Colonic mucosa (tissue), 4 donors: ENCODE results near the gene ATG12. TPM values are rescaled to one million over a fixed set of nuclear protein-coding genes. Genes with fewer than 3 reads are reported as not detected.
"Not testable (repeated sequence)": the region's sequence is repeated elsewhere in the genome, so short reads cannot be mapped to it uniquely, and the experiment has no call there.

Source experiments
- DNase-seq: peaks from one replicate; pipeline ENCODE4 v3.0.0-alpha.2; 2020
- H3K27ac ChIP-seq: fragments of 200-600 bp; one replicate; pipeline ENCODE4 v1.8.0; 2021
- H3K27me3 ChIP-seq: fragments of 200-600 bp; one replicate; pipeline ENCODE4 v1.8.0; 2021
- H3K36me3 ChIP-seq: fragments of 200-600 bp; one replicate; pipeline ENCODE4 v1.8.0; 2021
- H3K4me1 ChIP-seq: fragments of 200-600 bp; one replicate; pipeline ENCODE4 v1.8.0; 2021; ENCODE audit warnings: mild to moderate bottlenecking
- H3K4me3 ChIP-seq: fragments of 200-600 bp; one replicate; pipeline ENCODE4 v1.8.0; 2021
- H3K9ac ChIP-seq, 2 donors: one replicate each; pipeline ENCODE4 v1.7.0; 2013; ENCODE audit warnings: control low read depth in 2 of 2, low read depth in 2 of 2, low read length in 2 of 2
- H3K9me3 ChIP-seq: fragments of 200-600 bp; one replicate; pipeline ENCODE4 v1.8.0; 2021
- intact Hi-C: fragments of 100-400 bp; cut with DNase I; formaldehyde crosslinking; loops from one replicate; pipeline ENCODE4 v1.14.1; 2022
- total RNA-seq, 2 donors: library from RNA; stranded (reverse); fragmentation: NEBNext Ultra II Directional in 1 of 2; extraction: Animal tissue kit (Norgen Biotek cat#: 25700) in 1 of 2; gene quantifications; one replicate each; pipeline ENCODE4 v1.2.1, GENCODE V29; 2021
- TF ChIP-seq, protein P1 (sequence below): fragments of 200-600 bp; IDR thresholded peaks from one replicate; pipeline ENCODE4 v1.8.0; 2022; ENCODE audit warnings: antibody characterized with exemption, mild to moderate bottlenecking
- donor health status: healthy.
- donor health status: DM: no; HTN: no; CAD: no.
- donor health status: DM: no; HTN: no; CAD: no.

The ATG12 gene
- total RNA-seq, 2 donors from 2014 or later, result 24.5 to 38.9 TPM

DNA sequence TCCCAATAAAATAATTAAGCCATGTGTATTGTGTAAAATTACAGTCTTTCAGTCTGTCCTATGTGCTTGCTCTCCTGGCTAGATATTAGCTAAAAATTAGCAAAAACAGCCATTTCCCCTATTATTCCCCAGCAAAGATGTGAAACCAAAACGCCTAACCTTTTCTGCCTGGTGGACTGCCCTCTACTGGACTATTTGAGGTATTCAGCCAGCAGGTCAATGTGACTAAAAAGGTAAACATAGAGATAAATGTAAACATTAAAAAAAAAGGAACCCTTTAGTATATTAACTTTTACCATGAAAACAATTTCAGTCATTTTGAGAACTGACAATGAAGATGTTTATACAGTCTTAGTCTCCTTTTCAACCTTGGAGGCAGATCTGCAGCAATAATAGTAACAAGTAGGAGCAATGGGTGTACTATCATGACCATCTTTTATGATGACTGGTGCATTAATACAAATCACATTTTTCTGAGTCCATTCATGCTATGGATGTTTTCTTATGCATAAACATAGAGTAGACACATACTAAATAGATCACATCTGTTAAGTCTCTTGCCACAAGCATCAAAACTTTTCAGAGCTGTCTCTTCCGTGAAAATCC lies 10.1 kb downstream of the ATG12 start:
- H3K27ac ChIP-seq, result no peak overlapping the region
- H3K4me3 ChIP-seq, result no peak overlapping the region
- no peak for DNase-seq
- H3K4me1 ChIP-seq, result no peaks in the 10 kb centered on the region
- H3K9me3 ChIP-seq, result no peaks in the 10 kb centered on the region
- H3K9ac ChIP-seq, result no peak overlapping the region
- H3K27me3 ChIP-seq, result no peaks in the 10 kb centered on the region
- peaks cover 4% of the 10 kb centered on the region for H3K36me3 ChIP-seq
- intact Hi-C loops, result loop anchor here (10.0 kb wide), 2 partner anchors 234 to 516 kb away; no protein-coding TSS in a partner anchor
- TF ChIP-seq, protein P1, sequence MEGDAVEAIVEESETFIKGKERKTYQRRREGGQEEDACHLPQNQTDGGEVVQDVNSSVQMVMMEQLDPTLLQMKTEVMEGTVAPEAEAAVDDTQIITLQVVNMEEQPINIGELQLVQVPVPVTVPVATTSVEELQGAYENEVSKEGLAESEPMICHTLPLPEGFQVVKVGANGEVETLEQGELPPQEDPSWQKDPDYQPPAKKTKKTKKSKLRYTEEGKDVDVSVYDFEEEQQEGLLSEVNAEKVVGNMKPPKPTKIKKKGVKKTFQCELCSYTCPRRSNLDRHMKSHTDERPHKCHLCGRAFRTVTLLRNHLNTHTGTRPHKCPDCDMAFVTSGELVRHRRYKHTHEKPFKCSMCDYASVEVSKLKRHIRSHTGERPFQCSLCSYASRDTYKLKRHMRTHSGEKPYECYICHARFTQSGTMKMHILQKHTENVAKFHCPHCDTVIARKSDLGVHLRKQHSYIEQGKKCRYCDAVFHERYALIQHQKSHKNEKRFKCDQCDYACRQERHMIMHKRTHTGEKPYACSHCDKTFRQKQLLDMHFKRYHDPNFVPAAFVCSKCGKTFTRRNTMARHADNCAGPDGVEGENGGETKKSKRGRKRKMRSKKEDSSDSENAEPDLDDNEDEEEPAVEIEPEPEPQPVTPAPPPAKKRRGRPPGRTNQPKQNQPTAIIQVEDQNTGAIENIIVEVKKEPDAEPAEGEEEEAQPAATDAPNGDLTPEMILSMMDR, result peak; percentile 66

GRCh38 chr5:115829913-115830312 lies 11.5 kb downstream of the ATG12 start:
- Histone ChIP-seq H3K4me1 (no peaks in the 10 kb centered on the region), H3K9me3 (no peaks in the 10 kb centered on the region), H3K36me3 (peaks cover 4% of the 10 kb centered on the region), H3K4me3 (no peak overlapping the region), H3K27me3 (no peaks in the 10 kb centered on the region), H3K9ac (no peak overlapping the region), H3K27ac (no peak overlapping the region)
- intact Hi-C loops, result loop anchor here (10.0 kb wide), 2 partner anchors 235 to 515 kb away; no protein-coding TSS in a partner anchor
- DNase-seq, result no peak
- TF ChIP-seq, protein P1, result no peak

- intact Hi-C loops, result no loop called here
- TF ChIP-seq, protein P1, result no peak
- H3K4me1 ChIP-seq, result no peaks in the 10 kb centered on the region
- H3K9ac ChIP-seq, result no peak overlapping the region
- no peak for DNase-seq
- no peaks in the 10 kb centered on the region for H3K27me3 ChIP-seq
- peaks cover 4% of the 10 kb centered on the region for H3K36me3 ChIP-seq
- no peak overlapping the region for H3K27ac ChIP-seq
- H3K4me3 ChIP-seq, result no peak overlapping the region
- H3K9me3 ChIP-seq, result no peaks in the 10 kb centered on the region
Measured at GRCh38 chr5:115825948-115826347, 15.4 kb downstream of the ATG12 start.

DNA sequence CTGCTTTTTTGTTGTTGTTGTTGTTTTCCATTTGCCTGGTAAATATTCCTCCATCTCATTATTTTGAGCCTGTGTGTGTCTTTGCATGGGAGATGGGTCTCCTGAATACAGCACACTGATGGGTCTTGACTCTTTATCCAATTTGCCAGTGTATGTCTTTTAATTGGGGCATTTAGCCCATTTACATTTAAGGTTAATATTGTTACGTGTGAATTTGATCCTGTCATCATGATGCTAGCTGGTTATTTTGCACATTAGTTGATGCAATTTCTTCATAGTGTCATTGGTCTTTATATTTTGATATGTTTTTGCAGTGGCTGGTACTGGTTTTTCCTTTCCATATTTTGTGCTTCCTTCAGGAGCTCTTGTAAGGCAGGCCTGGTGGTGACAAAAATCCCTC lies 16.4 kb downstream of the ATG12 start:
- DNase-seq, H3K36me3 ChIP-seq, H3K9me3 ChIP-seq, intact Hi-C loops, H3K27ac ChIP-seq, H3K27me3 ChIP-seq, H3K9ac ChIP-seq, H3K4me1 ChIP-seq, H3K4me3 ChIP-seq: not testable (repeated sequence)

DNA sequence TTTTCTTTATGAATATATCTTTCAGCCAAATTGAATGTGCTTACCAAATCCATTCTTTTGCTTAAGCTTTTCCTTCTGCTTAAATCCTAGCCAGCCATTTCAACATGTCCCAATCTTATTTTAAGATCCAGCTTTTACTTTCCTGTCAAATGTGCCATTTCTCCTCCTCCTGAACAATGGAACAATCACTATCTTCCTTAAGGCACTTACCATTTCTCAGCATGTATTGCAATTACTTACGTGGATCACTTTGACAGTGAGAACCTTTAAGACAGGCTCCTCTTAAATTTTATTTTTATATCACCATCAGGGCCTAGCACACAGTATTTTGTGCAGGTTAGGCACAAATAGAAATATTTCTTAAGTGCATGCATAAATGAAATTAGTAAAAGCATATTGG lies 20.5 kb downstream of the ATG12 start:
- TF ChIP-seq, protein P1, result no peak

DNA sequence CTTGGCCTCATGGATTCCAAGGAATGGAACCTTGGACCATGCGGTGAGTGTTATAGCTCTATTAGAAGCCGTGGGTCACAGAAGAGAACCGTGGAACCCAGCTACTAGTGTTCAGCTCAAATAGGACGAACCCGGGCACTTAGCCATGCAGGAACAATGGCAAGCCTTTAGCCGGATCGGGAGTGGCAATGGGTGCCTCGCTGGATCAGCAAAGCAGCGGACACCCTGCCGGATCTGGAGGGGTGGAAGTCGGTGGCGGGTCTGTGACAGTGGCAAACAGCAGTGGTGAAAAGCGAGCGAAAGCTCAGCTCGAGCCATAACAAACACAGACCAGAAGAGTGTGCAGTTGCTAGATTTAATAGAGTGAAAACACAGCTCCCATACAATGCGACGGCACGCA lies 22.5 kb downstream of the ATG12 start:
- no peak overlapping the region for H3K9ac ChIP-seq
- H3K27ac ChIP-seq, result no peak overlapping the region
- H3K4me1 ChIP-seq, result no peaks in the 10 kb centered on the region
- TF ChIP-seq, protein P1, result no peak
- H3K9me3 ChIP-seq, result no peaks in the 10 kb centered on the region
- no peak overlapping the region for H3K4me3 ChIP-seq
- no peak for DNase-seq
- intact Hi-C loops, result no loop called here
- peaks cover 22% of the 10 kb centered on the region for H3K27me3 ChIP-seq
- no peaks in the 10 kb centered on the region for H3K36me3 ChIP-seq

More for the DNA sequence above, 20.5 kb downstream of the ATG12 start:
- H3K4me1 ChIP-seq, result no peaks in the 10 kb centered on the region
- H3K9ac ChIP-seq, result no peak overlapping the region
- no peaks in the 10 kb centered on the region for H3K36me3 ChIP-seq
- H3K27ac ChIP-seq, result no peak overlapping the region
- H3K9me3 ChIP-seq, result no peaks in the 10 kb centered on the region
- no peak overlapping the region for H3K4me3 ChIP-seq
- no peak for DNase-seq
- intact Hi-C loops, result no loop called here
- H3K27me3 ChIP-seq, result peaks cover 15% of the 10 kb centered on the region
